H1 (cell line): ENCODE data around the gene C15orf62. TPM values are rescaled to one million over a fixed set of nuclear protein-coding genes. Genes with fewer than 3 reads are reported as not detected.
A peak's percentile ranks its signal among the peaks of the same experiment; 100 is the strongest.

ENCODE experiments used
- CTCF ChIA-PET: fragments of 300-600 bp; sonication (Branson Sonifier 250); formaldehyde crosslinking; loops from one replicate; lab custom pipeline; 2021; ENCODE audit not compliant: partially characterized antibody; lab: Charles Lee
- POLR2A ChIA-PET: fragments of 300-600 bp; sonication (Branson Sonifier 250); formaldehyde crosslinking; loops from one replicate; lab custom pipeline; 2021; ENCODE audit warnings: inconsistent platforms; ENCODE audit not compliant: partially characterized antibody; lab: Charles Lee
- DNase-seq, 2 experiments: peaks; one replicate each; pipeline versions ENCODE4 v3.0.0 to v3.0.0-alpha.2; 2010 to 2022; ENCODE audit warnings: low spot score in 2 of 2, low read depth in 1 of 2, mixed read lengths in 1 of 2
- FAIRE-seq: peaks from 2 replicates; lab custom pipeline; 2011; peaks lifted over from hg19 to GRCh38; lab: Jason Lieb, UNC
- H2AFZ ChIP-seq: 2 replicates; pipeline ENCODE4 v1.8.1; 2012; ENCODE audit warnings: low read length, inconsistent platforms
- H2AK5ac ChIP-seq: 2 replicates; pipeline ENCODE4 v1.6.1; 2013; ENCODE audit warnings: low read depth, low read length
- H2BK120ac ChIP-seq: replicated peaks from 2 replicates; pipeline ENCODE3; 2013; ENCODE audit warnings: low read depth, low read length, inconsistent platforms
- H2BK12ac ChIP-seq: 2 replicates; pipeline ENCODE4 v1.6.1; 2013; ENCODE audit warnings: low read depth, low read length
- H2BK15ac ChIP-seq: 2 replicates; pipeline ENCODE4 v1.6.1; 2013; ENCODE audit warnings: low read length
- H2BK20ac ChIP-seq: 2 replicates; pipeline ENCODE4 v1.6.1; 2013; ENCODE audit warnings: low read length
- H2BK5ac ChIP-seq: 2 replicates; pipeline ENCODE4 v1.6.1; 2013; ENCODE audit warnings: low read depth, low read length
- H3K14ac ChIP-seq: 2 replicates; pipeline ENCODE4 v1.6.1; 2013; ENCODE audit warnings: inconsistent platforms; ENCODE audit not compliant: insufficient read length
- H3K18ac ChIP-seq: 2 replicates; pipeline ENCODE4 v1.6.1; 2013; ENCODE audit warnings: low read length; ENCODE audit errors: extremely low read depth
- H3K23ac ChIP-seq: 2 replicates; pipeline ENCODE4 v1.6.1; 2013; ENCODE audit warnings: inconsistent platforms; ENCODE audit not compliant: insufficient read length
- H3K23me2 ChIP-seq: 2 replicates; pipeline ENCODE4 v1.6.1; 2013; ENCODE audit warnings: low read depth, low read length
- H3K27ac ChIP-seq: 2 replicates; pipeline ENCODE4 v1.6.1; 2011; ENCODE audit warnings: low read depth, low read length, inconsistent platforms
- H3K27me3 ChIP-seq, 4 experiments: replicated peaks in 1 of 4; 1 replicate in 1 of 4; 2 replicates in 3 of 4; pipeline versions ENCODE4 v1.6.1 to v1.8.1; 2011 to 2013; ENCODE audit warnings: low read length in 3 of 4, mild to moderate bottlenecking in 3 of 4, inconsistent platforms in 2 of 4, mixed read lengths in 2 of 4, moderate library complexity in 1 of 4; ENCODE audit not compliant: control insufficient read depth in 3 of 4, insufficient read depth in 3 of 4; ENCODE audit errors: extremely low read depth in 1 of 4
- H3K36me3 ChIP-seq, 4 experiments: 2 replicates each; pipeline versions ENCODE4 v1.6.1 to v1.8.1; 2011 to 2013; ENCODE audit warnings: mild to moderate bottlenecking in 4 of 4, low read length in 3 of 4, moderate library complexity in 2 of 4, control low read depth in 1 of 4, inconsistent platforms in 1 of 4; ENCODE audit not compliant: insufficient read depth in 4 of 4, control insufficient read depth in 2 of 4
- H3K4ac ChIP-seq: replicated peaks from 2 replicates; pipeline ENCODE3; 2013; ENCODE audit warnings: low read length, low read depth, mixed read lengths, inconsistent platforms; ENCODE audit not compliant: insufficient read length
- H3K4me1 ChIP-seq, 4 experiments: replicated peaks in 1 of 4; 1 replicate in 1 of 4; 2 replicates in 3 of 4; pipeline versions ENCODE4 v1.6.1 to v1.8.1; 2011 to 2013; ENCODE audit warnings: low read length in 3 of 4, inconsistent platforms in 2 of 4, mixed read lengths in 1 of 4; ENCODE audit not compliant: insufficient read depth in 4 of 4, control insufficient read depth in 3 of 4
- H3K4me2 ChIP-seq, 2 experiments: 2 replicates each; pipeline versions ENCODE4 v1.6.1 to v1.8.1; 2011 to 2013; ENCODE audit warnings: low read depth in 2 of 2, low read length in 2 of 2, control low read depth in 1 of 2, inconsistent platforms in 1 of 2, mild to moderate bottlenecking in 1 of 2; ENCODE audit not compliant: insufficient read depth in 1 of 2
- H3K4me3 ChIP-seq, 4 experiments: fragments of 200-600, 300-600 bp in 1 of 4; sonication (generic), shearing (Covaris generic), sonication (Bioruptor Twin) in 1 of 4; 2 replicates each; pipeline versions ENCODE4 v1.5.1 to v1.8.1; 2011 to 2016; ENCODE audit warnings: low read length in 4 of 4, low read depth in 3 of 4, control low read depth in 2 of 4, inconsistent platforms in 2 of 4, mild to moderate bottlenecking in 2 of 4, mixed read lengths in 1 of 4, moderate library complexity in 1 of 4; ENCODE audit not compliant: insufficient read depth in 2 of 4; ENCODE audit errors: extremely low read depth in 1 of 4
- H3K56ac ChIP-seq: replicated peaks from 2 replicates; pipeline ENCODE3; 2013; ENCODE audit warnings: low read depth, mild to moderate bottlenecking, mixed read lengths, low read length, inconsistent platforms; ENCODE audit not compliant: insufficient read length
- H3K79me1 ChIP-seq: 2 replicates; pipeline ENCODE4 v1.6.1; 2013; ENCODE audit warnings: low read depth, low read length, control low read depth
- H3K79me2 ChIP-seq, 2 experiments: 2 replicates each; pipeline versions ENCODE4 v1.6.1 to v1.8.1; 2012 to 2013; ENCODE audit warnings: low read length in 2 of 2, mild to moderate bottlenecking in 2 of 2, inconsistent platforms in 1 of 2; ENCODE audit not compliant: insufficient read depth in 2 of 2, control insufficient read depth in 1 of 2
- H3K9ac ChIP-seq, 4 experiments: replicated peaks in 1 of 4; 1 replicate in 1 of 4; 2 replicates in 3 of 4; pipeline versions ENCODE4 v1.6.1 to v1.8.1; 2011 to 2013; ENCODE audit warnings: low read depth in 3 of 4, low read length in 3 of 4, control low read depth in 2 of 4, mild to moderate bottlenecking in 2 of 4, moderate library complexity in 2 of 4, inconsistent platforms in 1 of 4; ENCODE audit errors: extremely low read depth in 1 of 4
- H3K9me3 ChIP-seq, 2 experiments: 2 replicates each; pipeline versions ENCODE4 v1.6.1 to v1.8.1; 2012 to 2013; ENCODE audit warnings: mild to moderate bottlenecking in 2 of 2, moderate library complexity in 2 of 2, control low read depth in 1 of 2, inconsistent platforms in 1 of 2, low read depth in 1 of 2, low read length in 1 of 2, mixed read lengths in 1 of 2; ENCODE audit not compliant: insufficient read depth in 2 of 2
- H4K20me1 ChIP-seq, 2 experiments: replicated peaks in 1 of 2; 2 replicates each; pipeline versions ENCODE3 to v1.8.1; 2011 to 2013; ENCODE audit warnings: inconsistent platforms in 2 of 2, low read length in 2 of 2, mild to moderate bottlenecking in 1 of 2; ENCODE audit not compliant: insufficient read depth in 2 of 2, control insufficient read depth in 1 of 2
- H4K5ac ChIP-seq: 2 replicates; pipeline ENCODE4 v1.6.1; 2013; ENCODE audit warnings: low read length, low read depth, mixed read lengths, inconsistent platforms; ENCODE audit not compliant: insufficient read length
- H4K8ac ChIP-seq: 2 replicates; pipeline ENCODE4 v1.8.0; 2013; ENCODE audit warnings: mild to moderate bottlenecking, moderate library complexity, low read length, inconsistent platforms; ENCODE audit not compliant: insufficient read depth; ENCODE audit errors: extremely low read depth
- H4K91ac ChIP-seq: replicated peaks from 2 replicates; pipeline ENCODE3; 2013; ENCODE audit warnings: low read length, mixed read lengths, inconsistent platforms; ENCODE audit not compliant: insufficient read length
- EGR1 ChIP-seq: IDR thresholded peaks from 2 replicates; pipeline ENCODE4 v1.6.1; 2011; ENCODE audit warnings: low read depth, low read length, borderline replicate concordance
- EP300 ChIP-seq, 2 experiments: IDR thresholded peaks; 1 replicate in 1 of 2; 2 replicates in 1 of 2; pipeline ENCODE4 v1.6.1; 2011 to 2012; ENCODE audit warnings: low read depth in 2 of 2, low read length in 2 of 2, mild to moderate bottlenecking in 2 of 2, borderline replicate concordance in 1 of 2, inconsistent platforms in 1 of 2, moderate library complexity in 1 of 2
- EZH2 ChIP-seq: fragments of 200-600 bp; sonication (generic); IDR thresholded peaks from 2 replicates; pipeline ENCODE4 v1.7.1; 2012; ENCODE audit warnings: low read depth, mild to moderate bottlenecking, moderate library complexity, low read length, inconsistent platforms; ENCODE audit not compliant: severe bottlenecking
- KDM4A ChIP-seq: IDR thresholded peaks from one replicate; pipeline ENCODE4 v1.7.1; 2012; ENCODE audit warnings: low read depth, mild to moderate bottlenecking, moderate library complexity, low read length, inconsistent platforms; ENCODE audit not compliant: severe bottlenecking
- NRF1 ChIP-seq: IDR thresholded peaks from 2 replicates; pipeline ENCODE4 v1.6.1; 2011; ENCODE audit warnings: mild to moderate bottlenecking, low read depth, low read length, improper control_type of control experiment
- WGBS, 2 experiments: shearing (Covaris generic) in 1 of 2; methylation state at CpG; one replicate each; pipeline versions ENCODE4 v1.1.6 to v1.1.7; 2013 to 2015; ENCODE audit warnings: low lambda C conversion rate in 2 of 2, mixed read lengths in 2 of 2, inconsistent platforms in 1 of 2, low coverage in 1 of 2, missing lambda C conversion rate in 1 of 2; ENCODE audit not compliant: insufficient replicate concordance in 2 of 2, insufficient coverage in 1 of 2, insufficient read length in 1 of 2; ENCODE audit errors: extremely low coverage in 1 of 2, missing lambda C conversion rate in 1 of 2; 5-methylcytosine and 5-hydroxymethylcytosine counted together
- polyA plus RNA-seq, 7 experiments: library from polyadenylated mRNA; depleted of rRNA in 3 of 7; stranded (reverse) in 5 of 7; unstranded in 2 of 7; fragments of >200 nt in 5 of 7; fragments of 200-250 nt in 2 of 7; gene quantifications; 1 replicate in 5 of 7; 2 replicates in 1 of 7; 4 replicates in 1 of 7; pipeline versions ENCODE4 v1.2.1 to v1.2.3, GENCODE V29; 2011 to 2013; ENCODE audit warnings: missing spikeins in 2 of 7, mixed read lengths in 2 of 7
- total RNA-seq: library from RNA; stranded (reverse); fragmentation: NEBNext Ultra II Directional; extraction: Animal tissue kit (Norgen Biotek cat#: 25700); gene quantifications from 2 replicates; pipeline ENCODE4 v1.2.1, GENCODE V29; 2021

Gene C15orf62
- total and polyA plus RNA-seq, 2 of the 8 experiments (the other 6 are each of a cell fraction or from before 2014, with no cell fraction given) = 0.06 to 0.56 TPM

- Histone ChIP-seq H4K91ac (peak overlapping the region; percentile 68), H2BK20ac (peak overlapping the region; percentile 24; the same call in 1 of the 2 replicates), H3K9ac (no peak overlapping the region; a peak in 1 of 7 replicates), H4K20me1 (peaks cover 2 to 3% of the 10 kb centered on the region in 2 experiments), H3K4me1 (peaks cover 4 to 13% (median 8%) of the 10 kb centered on the region in 4 experiments), H3K4ac (no peak overlapping the region), H2BK12ac (no peak overlapping the region), H3K56ac (no peak overlapping the region), H3K23me2 (no peaks in the 10 kb centered on the region; the same call in 1 of the 2 replicates), H3K36me3 (no peaks in the 10 kb centered on the region; a peak in 1 of 8 replicates), H3K4me2 (no peak overlapping the region), H2BK5ac (0 out of 2 replicates have a peak overlapping the region, but pooled peaks have one; percentile 4), H3K27ac (no peak overlapping the region), H2BK120ac (no peak overlapping the region), H3K14ac (no peak overlapping the region), H3K9me3 (no peaks in the 10 kb centered on the region), H3K18ac (no peak overlapping the region), H3K27me3 (no peaks in the 10 kb centered on the region), H3K79me2 (peaks cover 0 to 14% of the 10 kb centered on the region in 2 experiments; a peak in 2 of 4 replicates), H2BK15ac (0 out of 2 replicates have a peak overlapping the region, but pooled peaks have one; percentile 22), H3K4me3 (no peak overlapping the region), H2AFZ (no peak overlapping the region), H2AK5ac (no peak overlapping the region), H3K79me1 (peaks cover 4% of the 10 kb centered on the region), H4K5ac (no peak overlapping the region), H3K23ac (no peak overlapping the region), H4K8ac (no peak overlapping the region)
- FAIRE-seq = no peak
- 86% methylated on average over 9 of the region's 9 CpGs; no CpG with 5 or more reads in 1 of the 2 experiments for WGBS, 2 experiments
- CTCF ChIA-PET = interaction anchor here (1.8 to 2.2 kb wide), 5 partner anchors 9 to 101 kb away, joined by 5 to 8 read pairs (median 7); partner anchors contain the start of gene VPS18
- DNase-seq = no peak
- POLR2A ChIA-PET = interaction anchor here (0.8 kb wide), 1 partner anchor 13 kb away, joined by 4 read pairs; no protein-coding TSS in a partner anchor
- TF ChIP-seq NRF1 (no peak), EGR1 (no peak), EP300 (IDR thresholded peaks at IDR 0.05; ENCODE audit: borderline replicate concordance in 1 of 2, low read depth in 2 of 2, low read length in 2 of 2) (no peak), EZH2 (no peak), KDM4A (no peak)
Observed at GRCh38 chr15:40793216-40793989, 23.6 kb downstream of the C15orf62 start.
